CD4-positive, CD25-positive, alpha-beta regulatory T cell (primary cell): ENCODE measurements around the gene PPT2. TPM values are rescaled to one million over a fixed set of nuclear protein-coding genes. Genes with fewer than 3 reads are reported as not detected.
"Not testable (repeated sequence)": the region's sequence is repeated elsewhere in the genome, so short reads cannot be mapped to it uniquely, and the experiment has no call there.

ENCODE experiments used
- ATAC-seq, 2 donors: fragments of 150-1000 bp; cut with Tn5 transposase; one replicate each; pipeline ENCODE4 v1.10.0; 2021; ENCODE audit warnings: low read depth in 2 of 2, moderate number of reproducible peaks in 2 of 2, moderate library complexity in 1 of 2
- DNase-seq, 3 donors: peaks; one replicate each; pipeline versions ENCODE4 v3.0.0 to v3.0.0-alpha.2; 2012 to 2022; ENCODE audit warnings: mixed read lengths in 1 of 3
- H3K27ac ChIP-seq: one replicate; pipeline ENCODE4 v1.7.0; 2013; ENCODE audit warnings: mild to moderate bottlenecking, low read length; ENCODE audit not compliant: insufficient read depth, poor library complexity, severe bottlenecking
- H3K27me3 ChIP-seq: one replicate; pipeline ENCODE4 v1.7.0; 2013; ENCODE audit warnings: low read length; ENCODE audit not compliant: control insufficient read depth, insufficient read depth
- H3K36me3 ChIP-seq: one replicate; pipeline ENCODE4 v1.7.0; 2013; ENCODE audit warnings: mild to moderate bottlenecking, low read length, moderate library complexity; ENCODE audit not compliant: control insufficient read depth, insufficient read depth
- H3K4me1 ChIP-seq: 2 replicates; pipeline ENCODE4 v1.7.0; 2013; ENCODE audit warnings: mild to moderate bottlenecking, low read length; ENCODE audit not compliant: insufficient read depth, control insufficient read depth, poor library complexity, severe bottlenecking
- H3K4me3 ChIP-seq: one replicate; pipeline ENCODE4 v1.7.0; 2013; ENCODE audit warnings: low read depth, mild to moderate bottlenecking, low read length, moderate library complexity
- H3K9me3 ChIP-seq, 2 experiments: 1 replicate in 1 of 2; 2 replicates in 1 of 2; pipeline ENCODE4 v1.7.0; 2013; ENCODE audit warnings: low read length in 2 of 2, mild to moderate bottlenecking in 1 of 2, moderate library complexity in 1 of 2; ENCODE audit not compliant: control insufficient read depth in 2 of 2
- H3K27ac Mint-ChIP-seq, 3 donors: one replicate each; pipeline ENCODE4 v1.8.0; 2020 to 2022; ENCODE audit warnings: mild to moderate bottlenecking in 3 of 3, mixed read lengths in 3 of 3, moderate library complexity in 2 of 3
- H3K27me3 Mint-ChIP-seq: one replicate; pipeline ENCODE4 v1.8.0; 2022; ENCODE audit warnings: mild to moderate bottlenecking, mixed read lengths
- H3K36me3 Mint-ChIP-seq: one replicate; pipeline ENCODE4 v1.8.0; 2020; ENCODE audit warnings: mixed read lengths
- H3K4me1 Mint-ChIP-seq, 4 donors: one replicate each; pipeline ENCODE4 v1.8.0; 2020 to 2022; ENCODE audit warnings: mixed read lengths in 4 of 4, mild to moderate bottlenecking in 1 of 4
- H3K4me3 Mint-ChIP-seq, 4 donors: one replicate each; pipeline ENCODE4 v1.8.0; 2020 to 2022; ENCODE audit warnings: mild to moderate bottlenecking in 4 of 4, mixed read lengths in 4 of 4, moderate library complexity in 3 of 4
- H3K9me3 Mint-ChIP-seq, 7 donors: one replicate each; pipeline ENCODE4 v1.8.0; 2020 to 2022; ENCODE audit warnings: mixed read lengths in 7 of 7, mild to moderate bottlenecking in 3 of 7, moderate library complexity in 2 of 7
- polyA plus RNA-seq, 4 donors: library from polyadenylated mRNA; unstranded; fragments of 300-500 nt; fragmentation: Illumina TruSeq; gene quantifications; one replicate each; pipeline ENCODE4 v1.2.3, GENCODE V29; 2021
- total RNA-seq: library from RNA; stranded (reverse); gene quantifications from one replicate; pipeline ENCODE4 v1.2.3, GENCODE V29; 2022

PPT2 gene
- total and polyA plus RNA-seq, 5 donors from 2014 or later, result 3.1 to 6.2 (median 5.1) TPM

DNA sequence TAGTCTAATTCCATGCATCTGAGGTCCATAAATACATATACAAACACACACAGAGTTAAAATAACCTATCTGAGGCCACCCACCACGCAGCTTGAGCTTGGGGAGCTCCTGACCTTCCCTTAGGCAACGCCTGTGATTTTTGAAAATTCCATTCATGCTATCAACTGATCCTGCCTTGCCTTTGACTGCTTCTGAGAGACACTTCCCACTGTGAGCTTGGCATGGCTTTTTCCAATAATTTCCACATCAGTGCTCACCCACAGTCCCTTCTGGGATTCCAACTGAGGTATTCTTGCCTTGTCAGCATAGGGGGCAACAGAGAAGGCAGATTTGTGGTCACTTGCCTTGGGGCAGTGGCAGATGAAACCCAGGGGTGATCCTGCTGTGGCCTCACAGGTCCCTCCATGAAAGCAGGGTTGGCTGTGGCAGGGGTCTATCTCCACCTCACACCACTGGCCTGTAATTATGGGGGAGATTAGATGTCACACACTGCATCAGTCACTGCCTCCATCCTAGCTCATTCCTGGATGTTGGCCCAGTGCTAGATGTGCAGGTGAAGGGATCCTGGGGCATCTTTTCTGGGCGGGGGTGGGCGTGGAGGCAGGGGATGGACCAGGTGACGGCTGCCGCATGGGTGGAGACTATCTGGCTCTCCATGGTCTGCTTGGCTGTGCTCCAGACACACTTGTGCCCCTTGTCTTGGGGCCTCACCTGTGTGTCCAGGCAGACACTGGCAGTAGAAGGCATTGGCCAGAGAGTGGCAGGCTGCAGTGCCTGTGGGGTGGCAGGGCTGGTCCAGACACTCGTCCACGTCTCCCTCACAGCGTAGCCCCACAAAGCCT is 49.7 kb downstream of the PPT2 start:
- H3K9me3 Mint-ChIP-seq, result no peaks in the 10 kb centered on the region
- H3K27ac Mint-ChIP-seq, result no peak overlapping the region
- no peak overlapping the region for H3K27ac ChIP-seq

GRCh38 chr6:32204268-32204715 is 50.4 kb downstream of the PPT2 start:
- H3K4me1 Mint-ChIP-seq, result no peaks in the 10 kb centered on the region
- DNase-seq, result no peak
- no peak overlapping the region for H3K4me3 Mint-ChIP-seq
- no peaks in the 10 kb centered on the region for H3K36me3 Mint-ChIP-seq
- no peak overlapping the region for H3K27ac Mint-ChIP-seq
- peaks cover 26% of the 10 kb centered on the region for H3K27me3 Mint-ChIP-seq
- no peaks in the 10 kb centered on the region for H3K9me3 Mint-ChIP-seq
- no peak for ATAC-seq
- no peaks in the 10 kb centered on the region for H3K4me1 ChIP-seq
- H3K27ac ChIP-seq, result no peak overlapping the region
- no peaks in the 10 kb centered on the region for H3K9me3 ChIP-seq
- no peak overlapping the region for H3K4me3 ChIP-seq
- no peaks in the 10 kb centered on the region for H3K36me3 ChIP-seq
- no peaks in the 10 kb centered on the region for H3K27me3 ChIP-seq

More for the DNA sequence above, 49.7 kb downstream of the PPT2 start:
- no peak for DNase-seq
- ATAC-seq, result no peak
- Mint-ChIP-seq H3K4me3 (no peak overlapping the region), H3K27me3 (peaks cover 26% of the 10 kb centered on the region), H3K4me1 (no peaks in the 10 kb centered on the region), H3K36me3 (no peaks in the 10 kb centered on the region)
- H3K4me3 ChIP-seq, result no peak overlapping the region
- H3K36me3 ChIP-seq, result no peaks in the 10 kb centered on the region
- no peaks in the 10 kb centered on the region for H3K4me1 ChIP-seq
- H3K9me3 ChIP-seq, result no peaks in the 10 kb centered on the region
- no peaks in the 10 kb centered on the region for H3K27me3 ChIP-seq

DNA sequence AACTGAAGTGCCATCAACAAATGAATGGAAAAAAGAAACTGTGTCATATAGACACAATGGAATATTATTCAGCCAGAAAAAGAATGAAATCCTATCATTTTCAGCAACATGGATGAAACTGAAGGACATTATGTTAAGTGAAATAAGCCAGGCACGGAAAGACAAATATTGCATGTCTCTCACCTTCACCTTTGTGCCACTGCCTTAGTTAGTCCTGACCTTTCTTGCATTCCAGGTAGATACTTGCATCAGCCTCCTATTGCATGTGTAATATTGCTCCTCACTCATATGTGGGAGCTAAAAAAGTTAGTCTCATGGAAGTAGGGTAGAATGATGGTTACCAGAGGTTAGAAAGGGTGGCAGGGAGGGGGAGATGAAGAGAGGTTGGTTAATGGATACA is 55.1 kb downstream of the PPT2 start:
- H3K27me3 Mint-ChIP-seq, result peaks cover 17% of the 10 kb centered on the region
- no peak for ATAC-seq
- no peaks in the 10 kb centered on the region for H3K9me3 Mint-ChIP-seq

DNA sequence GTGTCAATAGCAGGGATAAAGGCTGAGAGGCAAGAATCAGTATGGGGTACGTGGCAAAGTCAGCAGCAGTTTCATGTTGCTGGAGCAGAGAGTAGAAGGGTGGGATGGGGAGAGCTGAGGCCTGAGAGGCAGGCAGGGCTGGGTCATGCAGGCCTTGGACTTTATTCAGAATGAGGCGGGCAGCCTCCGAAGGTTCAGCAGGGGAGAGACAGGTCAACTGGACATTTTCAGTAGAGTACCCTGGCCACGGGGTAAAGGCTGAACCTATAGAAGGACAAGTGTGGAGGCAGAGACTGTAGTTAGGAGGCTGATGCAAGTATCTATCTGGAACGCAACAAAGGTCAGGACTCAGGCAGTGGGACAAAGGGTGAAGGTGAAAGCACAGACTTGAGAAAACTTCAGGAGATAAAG is 56.3 kb downstream of the PPT2 start:
- Mint-ChIP-seq H3K9me3 (no peaks in the 10 kb centered on the region), H3K4me3 (no peak overlapping the region), H3K4me1 (no peaks in the 10 kb centered on the region), H3K27ac (peak overlapping the region in 1 of 3 donors; percentile 71), H3K27me3 (peaks cover 11% of the 10 kb centered on the region), H3K36me3 (no peaks in the 10 kb centered on the region)
- DNase-seq, result no peak
- no peak overlapping the region for H3K27ac ChIP-seq
- no peak overlapping the region for H3K4me3 ChIP-seq
- no peaks in the 10 kb centered on the region for H3K36me3 ChIP-seq
- ATAC-seq, result no peak
- H3K4me1 ChIP-seq, result no peaks in the 10 kb centered on the region
- no peaks in the 10 kb centered on the region for H3K27me3 ChIP-seq
- no peaks in the 10 kb centered on the region for H3K9me3 ChIP-seq

More for the DNA sequence above, 55.1 kb downstream of the PPT2 start:
- H3K4me3 ChIP-seq, result no peak overlapping the region
- H3K4me1 Mint-ChIP-seq, result no peaks in the 10 kb centered on the region
- DNase-seq, result no peak
- no peak overlapping the region for H3K27ac ChIP-seq
- peak overlapping the region in 2 of 3 donors; percentile 3 to 91 for H3K27ac Mint-ChIP-seq
- H3K27me3 ChIP-seq, result no peaks in the 10 kb centered on the region
- no peak overlapping the region for H3K4me3 Mint-ChIP-seq
- H3K36me3 ChIP-seq, result no peaks in the 10 kb centered on the region
- no peaks in the 10 kb centered on the region for H3K4me1 ChIP-seq
- H3K9me3 ChIP-seq, result no peaks in the 10 kb centered on the region
- no peaks in the 10 kb centered on the region for H3K36me3 Mint-ChIP-seq

DNA sequence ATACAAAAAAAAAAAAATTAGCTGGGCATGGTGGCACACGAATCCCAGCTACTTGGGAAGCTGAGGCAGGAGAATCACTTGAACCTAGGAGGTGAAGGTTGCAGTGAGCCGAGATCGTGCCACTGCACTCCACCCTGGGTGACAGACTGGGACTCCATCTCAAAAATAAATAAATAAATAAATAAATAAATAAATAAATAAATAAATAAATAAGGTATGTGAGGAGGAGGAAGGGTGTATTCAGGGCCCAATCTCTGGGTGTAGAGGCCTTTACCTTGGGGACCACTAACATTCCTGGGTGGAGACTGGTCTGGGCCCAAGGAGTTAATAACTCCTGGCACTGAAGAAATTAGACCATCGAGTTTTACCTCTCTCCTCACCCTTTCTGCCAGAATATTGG is 57.5 kb downstream of the PPT2 start:
- not testable (repeated sequence) for H3K9me3 ChIP-seq, DNase-seq, H3K27ac ChIP-seq, H3K27me3 ChIP-seq, H3K4me1 Mint-ChIP-seq, ATAC-seq, H3K36me3 Mint-ChIP-seq, H3K36me3 ChIP-seq, H3K4me1 ChIP-seq, H3K4me3 ChIP-seq, H3K9me3 Mint-ChIP-seq, H3K4me3 Mint-ChIP-seq
- Mint-ChIP-seq H3K27me3 (peaks cover 18% of the 10 kb centered on the region), H3K27ac (peak overlapping the region in 1 of 3 donors; percentile 7)

DNA sequence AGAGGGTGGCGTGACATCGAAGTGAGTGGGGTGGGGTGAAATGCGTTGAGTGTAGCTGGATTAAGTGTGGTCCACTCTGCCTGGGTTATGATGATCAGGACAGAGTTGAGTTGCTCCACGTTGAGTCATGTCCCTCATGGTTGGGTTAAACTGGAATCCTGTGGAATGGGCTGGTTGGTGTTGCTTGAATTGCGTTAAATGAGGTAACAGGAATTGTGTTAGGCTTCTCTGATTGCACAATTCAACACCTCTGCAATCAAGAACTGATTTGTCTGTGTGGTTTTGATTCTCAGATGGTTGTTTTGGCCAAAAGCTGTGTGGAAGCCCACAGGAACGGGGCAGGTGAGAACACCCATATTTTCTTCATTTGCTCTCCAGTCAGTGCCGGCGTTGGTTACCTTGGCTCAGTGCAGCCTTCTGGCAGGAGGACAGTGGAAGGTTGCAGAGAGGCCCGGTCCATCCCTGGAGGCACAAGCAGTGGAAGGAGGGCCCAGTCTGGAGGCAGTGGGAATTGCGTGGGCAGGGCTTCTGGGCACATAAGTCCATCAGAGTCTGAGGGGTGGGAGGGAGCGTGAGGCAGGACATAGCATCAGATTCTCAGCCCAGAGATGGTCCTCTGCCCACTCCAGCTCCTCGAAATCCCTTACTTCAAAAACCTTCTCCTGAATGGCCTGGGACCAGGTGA is 58.3 kb downstream of the PPT2 start:
- no peak overlapping the region for H3K27ac ChIP-seq
- no peak overlapping the region for H3K4me3 Mint-ChIP-seq
- no peak for DNase-seq
- no peaks in the 10 kb centered on the region for H3K4me1 Mint-ChIP-seq
- H3K4me3 ChIP-seq, result no peak overlapping the region
- no peaks in the 10 kb centered on the region for H3K9me3 ChIP-seq
- H3K27me3 Mint-ChIP-seq, result peaks cover 16% of the 10 kb centered on the region
- H3K9me3 Mint-ChIP-seq, result no peaks in the 10 kb centered on the region
- H3K36me3 Mint-ChIP-seq, result no peaks in the 10 kb centered on the region
- H3K36me3 ChIP-seq, result no peaks in the 10 kb centered on the region
- H3K27ac Mint-ChIP-seq, result peak overlapping the region; percentile 7 to 72 (median 70)
- no peaks in the 10 kb centered on the region for H3K4me1 ChIP-seq
- no peaks in the 10 kb centered on the region for H3K27me3 ChIP-seq
- no peak for ATAC-seq
